SK-N-SH treated with all-trans-retinoic acid at 6 μM for 48 hours (cell line): ENCODE data around the gene CYP27C1.

Experiments used
- ATAC-seq: fragments of 200-7000 bp; cut with Tn5 transposase; 3 replicates; pipeline ENCODE4 v1.9.1; 2020; ENCODE audit warnings: mild to moderate bottlenecking, moderate library complexity
- ARNTL ChIP-seq: fragments of 450-650 bp; formaldehyde crosslinking; IDR thresholded peaks from 2 replicates; pipeline ENCODE4 v1.5.0; 2020; ENCODE audit warnings: low read depth, mild to moderate bottlenecking, moderate library complexity, borderline replicate concordance
- BACH2 ChIP-seq: fragments of 250-450 bp; sonication (Bioruptor Pico); IDR thresholded peaks from 2 replicates; pipeline ENCODE4 v1.9.0; 2021; ENCODE audit warnings: mild to moderate bottlenecking, borderline replicate concordance
- CSDC2 ChIP-seq: fragments of 250-450 bp; sonication (Bioruptor Pico); IDR thresholded peaks from 2 replicates; pipeline ENCODE4 v1.5.0; 2020; ENCODE audit warnings: mild to moderate bottlenecking, moderate library complexity
- GLIS3 ChIP-seq: fragments of 250-450 bp; sonication (Bioruptor Pico); IDR thresholded peaks from 2 replicates; pipeline ENCODE4 v1.5.0; 2020; ENCODE audit warnings: mild to moderate bottlenecking, moderate library complexity
- ISL1 ChIP-seq: fragments of 250-450 bp; sonication (Bioruptor Pico); IDR thresholded peaks from 2 replicates; pipeline ENCODE4 v2.1.2; 2022; ENCODE audit warnings: mild to moderate bottlenecking, moderate library complexity
- OSR1 ChIP-seq: fragments of 250-450 bp; sonication (Bioruptor Pico); IDR thresholded peaks from 2 replicates; pipeline ENCODE4 v1.8.0; 2022; ENCODE audit warnings: moderate library complexity, mild to moderate bottlenecking, inconsistent platforms
- PATZ1 ChIP-seq: fragments of 250-450 bp; sonication (Bioruptor Pico); IDR thresholded peaks from 2 replicates; pipeline ENCODE4 v1.8.0; 2020; ENCODE audit warnings: mild to moderate bottlenecking, moderate library complexity, borderline replicate concordance
- POU6F1 ChIP-seq: fragments of 250-450 bp; sonication (Bioruptor Pico); IDR thresholded peaks from 2 replicates; pipeline ENCODE4 v1.8.0; 2021; ENCODE audit warnings: low read depth, mild to moderate bottlenecking, moderate library complexity, borderline replicate concordance
- PPARA ChIP-seq: fragments of 250-450 bp; sonication (Bioruptor Pico); IDR thresholded peaks from 2 replicates; pipeline ENCODE4 v1.5.0; 2020; ENCODE audit warnings: mild to moderate bottlenecking, borderline replicate concordance
- TCF4 ChIP-seq: fragments of 250-450 bp; sonication (Bioruptor Pico); IDR thresholded peaks from 2 replicates; pipeline ENCODE4 v1.8.0; 2021; ENCODE audit warnings: mild to moderate bottlenecking, moderate library complexity, borderline replicate concordance
- TOX ChIP-seq: fragments of 250-450 bp; sonication (Bioruptor Pico); IDR thresholded peaks from 2 replicates; pipeline ENCODE4 v1.8.0; 2021; ENCODE audit warnings: mild to moderate bottlenecking, moderate library complexity, borderline replicate concordance
- TSHZ2 ChIP-seq: fragments of 250-450 bp; sonication (Bioruptor Pico); IDR thresholded peaks from 2 replicates; pipeline ENCODE4 v1.5.0; 2020; ENCODE audit warnings: mild to moderate bottlenecking, moderate library complexity
- ZC3H10 ChIP-seq: fragments of 250-450 bp; sonication (Bioruptor Pico); IDR thresholded peaks from 2 replicates; pipeline ENCODE4 v1.5.1; 2021; ENCODE audit warnings: mild to moderate bottlenecking, moderate library complexity
- ZFP3 ChIP-seq: fragments of 250-450 bp; sonication (Bioruptor Pico); IDR thresholded peaks from 2 replicates; pipeline ENCODE4 v1.5.0; 2020; ENCODE audit warnings: mild to moderate bottlenecking, moderate library complexity
- ZFP30 ChIP-seq: fragments of 450-650 bp; formaldehyde crosslinking; IDR thresholded peaks from 2 replicates; pipeline ENCODE4 v1.5.0; 2022; ENCODE audit warnings: mild to moderate bottlenecking, moderate library complexity
- ZNF565 ChIP-seq: fragments of 450-650 bp; formaldehyde crosslinking; conservative IDR thresholded peaks from 2 replicates; pipeline ENCODE4 v1.5.0; 2020; ENCODE audit warnings: low read depth, mild to moderate bottlenecking, moderate library complexity
- ZNF70 ChIP-seq: fragments of 450-650 bp; formaldehyde crosslinking; IDR thresholded peaks from 2 replicates; pipeline ENCODE4 v1.5.0; 2020; ENCODE audit warnings: mild to moderate bottlenecking, moderate library complexity
- ZNF8 ChIP-seq: fragments of 450-650 bp; formaldehyde crosslinking; IDR thresholded peaks from 2 replicates; pipeline ENCODE4 v1.5.0; 2020; ENCODE audit warnings: mild to moderate bottlenecking, moderate library complexity
- TF ChIP-seq, protein P1 (sequence below): fragments of 250-450 bp; sonication (Bioruptor Pico); IDR thresholded peaks from 2 replicates; pipeline ENCODE4 v1.5.1; 2021; ENCODE audit warnings: mild to moderate bottlenecking, moderate library complexity
- TF ChIP-seq, protein P2 (sequence below): fragments of 250-450 bp; sonication (Bioruptor Pico); IDR thresholded peaks from 2 replicates; pipeline ENCODE4 v1.5.1; 2020; ENCODE audit warnings: low read depth, mild to moderate bottlenecking, moderate library complexity

The CYP27C1 gene

GRCh38 chr2:127176371-127177311 lies 43.5 kb downstream of the CYP27C1 start (continued):
- TF ChIP-seq ZNF565 (CRISPR knock-in tag) = no peak
- no peak for TF ChIP-seq ARNTL (CRISPR knock-in tag)
- no peak for TF ChIP-seq OSR1 (CRISPR knock-in tag)
- TF ChIP-seq ZNF8 = no peak
- TF ChIP-seq TOX = no peak
- TF ChIP-seq BACH2 (CRISPR knock-in tag) = no peak

DNA sequence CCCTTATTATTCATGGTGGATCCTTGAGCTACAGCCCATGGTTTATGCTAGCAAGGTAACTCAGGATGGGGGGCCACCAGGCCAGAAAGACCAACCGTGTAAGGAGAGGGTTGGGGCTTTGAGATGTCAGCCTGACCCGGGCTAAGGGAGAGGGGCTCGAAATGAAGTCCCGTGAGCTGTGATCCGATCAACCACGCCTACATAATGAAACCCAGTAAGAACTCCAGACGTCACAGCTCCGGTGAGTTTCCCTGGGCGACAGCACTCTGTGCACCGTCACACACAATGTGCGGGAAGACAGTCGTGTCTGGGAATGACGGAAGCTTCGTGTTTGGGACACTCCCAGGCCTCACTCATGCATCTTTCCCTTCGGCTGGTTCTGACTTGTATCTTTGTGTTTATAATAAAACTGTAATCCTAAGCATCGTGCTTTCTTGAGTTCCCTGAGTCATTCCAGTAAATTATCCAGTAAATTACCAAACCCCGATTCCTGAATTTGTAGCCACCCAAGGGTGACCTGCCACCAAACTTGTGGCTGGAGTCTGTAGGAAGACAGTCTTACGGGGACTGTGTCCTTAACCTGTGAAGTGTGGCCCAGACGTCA lies 44.2 kb downstream of the CYP27C1 start:
- TF ChIP-seq POU6F1 (CRISPR knock-in tag) (no peak), ZFP3 (no peak), ISL1 (no peak), TOX (no peak), PATZ1 (CRISPR knock-in tag) (no peak), CSDC2 (CRISPR knock-in tag) (no peak), ZC3H10 (no peak), TSHZ2 (CRISPR knock-in tag) (no peak), TCF4 (CRISPR knock-in tag) (no peak), ZFP30 (CRISPR knock-in tag) (no peak), PPARA (no peak), ARNTL (CRISPR knock-in tag) (no peak), ZNF70 (CRISPR knock-in tag) (no peak), GLIS3 (CRISPR knock-in tag) (no peak), ZNF565 (CRISPR knock-in tag) (no peak), BACH2 (CRISPR knock-in tag) (no peak), ZNF8 (no peak)
- TF ChIP-seq, protein P1, sequence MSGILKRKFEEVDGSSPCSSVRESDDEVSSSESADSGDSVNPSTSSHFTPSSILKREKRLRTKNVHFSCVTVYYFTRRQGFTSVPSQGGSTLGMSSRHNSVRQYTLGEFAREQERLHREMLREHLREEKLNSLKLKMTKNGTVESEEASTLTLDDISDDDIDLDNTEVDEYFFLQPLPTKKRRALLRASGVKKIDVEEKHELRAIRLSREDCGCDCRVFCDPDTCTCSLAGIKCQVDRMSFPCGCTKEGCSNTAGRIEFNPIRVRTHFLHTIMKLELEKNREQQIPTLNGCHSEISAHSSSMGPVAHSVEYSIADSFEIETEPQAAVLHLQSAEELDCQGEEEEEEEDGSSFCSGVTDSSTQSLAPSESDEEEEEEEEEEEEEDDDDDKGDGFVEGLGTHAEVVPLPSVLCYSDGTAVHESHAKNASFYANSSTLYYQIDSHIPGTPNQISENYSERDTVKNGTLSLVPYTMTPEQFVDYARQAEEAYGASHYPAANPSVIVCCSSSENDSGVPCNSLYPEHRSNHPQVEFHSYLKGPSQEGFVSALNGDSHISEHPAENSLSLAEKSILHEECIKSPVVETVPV (CRISPR knock-in tag) = no peak
- TF ChIP-seq, protein P2, sequence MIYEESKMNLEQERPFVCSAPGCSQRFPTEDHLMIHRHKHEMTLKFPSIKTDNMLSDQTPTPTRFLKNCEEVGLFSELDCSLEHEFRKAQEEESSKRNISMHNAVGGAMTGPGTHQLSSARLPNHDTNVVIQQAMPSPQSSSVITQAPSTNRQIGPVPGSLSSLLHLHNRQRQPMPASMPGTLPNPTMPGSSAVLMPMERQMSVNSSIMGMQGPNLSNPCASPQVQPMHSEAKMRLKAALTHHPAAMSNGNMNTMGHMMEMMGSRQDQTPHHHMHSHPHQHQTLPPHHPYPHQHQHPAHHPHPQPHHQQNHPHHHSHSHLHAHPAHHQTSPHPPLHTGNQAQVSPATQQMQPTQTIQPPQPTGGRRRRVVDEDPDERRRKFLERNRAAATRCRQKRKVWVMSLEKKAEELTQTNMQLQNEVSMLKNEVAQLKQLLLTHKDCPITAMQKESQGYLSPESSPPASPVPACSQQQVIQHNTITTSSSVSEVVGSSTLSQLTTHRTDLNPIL (CRISPR knock-in tag) = no peak
- no peak for ATAC-seq
